GM12892 (cell line): ENCODE measurements around the gene REEP1.

Source experiments
- POLR2A ChIP-seq: IDR thresholded peaks from 2 replicates; pipeline ENCODE4 v1.6.1; 2011; ENCODE audit warnings: low read depth, low read length, control low read depth
- POLR2AphosphoS5 ChIP-seq: IDR thresholded peaks from 2 replicates; pipeline ENCODE4 v1.6.1; 2011; ENCODE audit warnings: low read depth, low read length, control low read depth
- TAF1 ChIP-seq: IDR thresholded peaks from 2 replicates; pipeline ENCODE4 v1.6.1; 2011; ENCODE audit warnings: low read depth, mild to moderate bottlenecking, control low read depth, low read length, borderline replicate concordance

- no peak for TF ChIP-seq POLR2AphosphoS5
- no peak for TF ChIP-seq POLR2A
- TF ChIP-seq TAF1, result no peak
Observed at GRCh38 chr2:86337244-86337835, at the start of gene REEP1.
